ENCODE measurements around the gene SLC39A13.

The SLC39A13 gene

GRCh38 chr11:47400768-47401279, 7.6 kb upstream of the SLC39A13 start:
- DNase-seq (ENCODE audit: insufficient read length, low spot score) (no peak), FAIRE-seq (no peak)

GRCh38 chr11:47403135-47403534, 5.3 kb upstream of the SLC39A13 start:
- FAIRE-seq, result no peak
- DNase-seq (ENCODE audit: insufficient read length, low spot score), result no peak

GRCh38 chr11:47403571-47403970, 4.8 kb upstream of the SLC39A13 start:
- FAIRE-seq (no peak), DNase-seq (ENCODE audit: insufficient read length, low spot score) (no peak)

DNA sequence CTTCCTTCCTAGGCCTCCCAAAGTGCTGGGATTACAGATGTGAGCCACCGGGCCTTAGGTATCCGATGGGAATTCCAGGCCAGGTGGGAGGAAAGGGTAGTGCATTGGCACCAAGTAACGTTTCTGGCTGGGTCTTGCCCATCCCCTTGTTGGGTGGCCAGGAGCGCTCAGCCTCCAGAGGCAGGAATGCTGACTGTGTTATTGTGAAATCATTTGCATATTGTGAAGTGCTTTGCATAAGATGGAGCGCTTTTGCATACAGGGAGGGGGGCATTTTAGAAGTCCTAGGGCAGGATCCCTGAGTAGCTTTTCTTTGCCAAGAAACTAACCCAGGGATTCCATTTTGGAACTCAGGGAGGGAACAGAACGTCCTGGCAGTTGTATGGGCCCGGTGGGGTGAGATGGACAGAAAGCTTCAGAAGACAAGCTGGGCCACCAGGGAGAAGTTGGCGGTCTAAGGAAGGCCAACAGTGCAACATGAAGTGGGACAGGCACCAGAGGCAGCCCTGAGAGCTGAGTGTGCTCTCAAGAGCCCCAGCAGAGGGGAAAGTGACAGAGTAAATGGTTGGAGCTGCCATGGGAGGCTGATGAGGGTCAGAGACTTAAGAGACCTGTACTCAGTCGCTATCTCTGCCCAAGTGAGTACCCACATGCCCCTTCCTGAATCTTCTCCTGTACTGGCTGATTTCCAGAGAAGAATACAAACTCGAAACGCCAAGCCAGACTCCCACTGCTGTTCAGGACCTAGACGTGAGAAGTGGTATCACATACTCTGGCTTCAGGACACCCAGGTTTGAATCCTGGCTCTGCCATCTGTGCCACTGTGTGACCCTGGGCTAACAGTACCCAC, 1.3 kb upstream of the SLC39A13 start:
- no peak for FAIRE-seq
- DNase-seq (ENCODE audit: insufficient read length, low spot score), result no peak

- DNase-seq (ENCODE audit: insufficient read length, low spot score), result peak; percentile 67
- peak; percentile 9 for FAIRE-seq
Observed at GRCh38 chr11:47408598-47409439, 429 bp downstream of the SLC39A13 start.

- no peak for DNase-seq (ENCODE audit: insufficient read length, low spot score)
- no peak for FAIRE-seq
Observed at GRCh38 chr11:47409440-47410369, 1.3 kb downstream of the SLC39A13 start.

DNA sequence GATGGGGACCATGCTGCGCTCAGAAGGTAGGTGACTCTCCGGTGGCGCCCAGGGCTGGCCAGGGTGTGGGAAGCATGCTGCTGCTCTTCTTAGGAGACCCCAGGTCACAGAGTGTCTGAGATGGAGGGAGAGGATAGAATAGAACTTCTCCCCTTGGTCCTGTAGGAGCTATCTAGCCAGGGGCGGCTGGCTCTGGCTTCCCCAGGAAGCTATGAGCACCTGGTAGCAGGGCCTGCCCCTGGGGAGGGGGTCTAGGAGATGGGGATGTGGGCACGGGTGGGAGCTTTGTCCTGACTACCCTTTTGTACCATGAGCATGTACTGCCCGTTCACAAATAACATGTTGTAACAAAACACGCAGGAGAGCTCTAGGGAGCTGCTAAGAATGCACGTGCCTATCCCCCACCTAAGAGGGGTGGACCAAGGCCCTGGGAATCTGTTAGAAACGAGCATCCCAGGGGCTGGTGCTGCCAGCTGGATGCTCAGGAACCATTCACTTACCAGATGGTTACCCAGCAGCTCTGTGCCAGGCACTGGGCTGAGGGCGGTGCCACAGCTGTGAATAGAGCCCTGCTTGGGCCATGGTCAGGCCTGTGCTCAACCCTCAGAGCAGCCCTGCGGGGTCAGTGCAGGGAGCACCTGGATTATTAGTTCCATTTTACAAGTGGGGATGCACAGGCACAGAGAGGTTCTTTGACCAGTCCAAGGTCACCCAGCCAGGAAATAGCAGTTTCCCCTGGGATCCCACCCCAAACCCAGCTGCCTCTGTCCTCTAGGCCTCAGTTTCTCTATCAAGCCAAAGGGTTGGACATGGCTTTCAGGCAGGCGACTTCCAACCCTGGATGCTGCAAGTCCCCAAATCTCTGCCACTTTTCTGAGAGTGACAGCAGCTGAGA, 2.2 kb downstream of the SLC39A13 start:
- DNase-seq (ENCODE audit: insufficient read length, low spot score), result no peak
- no peak for FAIRE-seq

DNA sequence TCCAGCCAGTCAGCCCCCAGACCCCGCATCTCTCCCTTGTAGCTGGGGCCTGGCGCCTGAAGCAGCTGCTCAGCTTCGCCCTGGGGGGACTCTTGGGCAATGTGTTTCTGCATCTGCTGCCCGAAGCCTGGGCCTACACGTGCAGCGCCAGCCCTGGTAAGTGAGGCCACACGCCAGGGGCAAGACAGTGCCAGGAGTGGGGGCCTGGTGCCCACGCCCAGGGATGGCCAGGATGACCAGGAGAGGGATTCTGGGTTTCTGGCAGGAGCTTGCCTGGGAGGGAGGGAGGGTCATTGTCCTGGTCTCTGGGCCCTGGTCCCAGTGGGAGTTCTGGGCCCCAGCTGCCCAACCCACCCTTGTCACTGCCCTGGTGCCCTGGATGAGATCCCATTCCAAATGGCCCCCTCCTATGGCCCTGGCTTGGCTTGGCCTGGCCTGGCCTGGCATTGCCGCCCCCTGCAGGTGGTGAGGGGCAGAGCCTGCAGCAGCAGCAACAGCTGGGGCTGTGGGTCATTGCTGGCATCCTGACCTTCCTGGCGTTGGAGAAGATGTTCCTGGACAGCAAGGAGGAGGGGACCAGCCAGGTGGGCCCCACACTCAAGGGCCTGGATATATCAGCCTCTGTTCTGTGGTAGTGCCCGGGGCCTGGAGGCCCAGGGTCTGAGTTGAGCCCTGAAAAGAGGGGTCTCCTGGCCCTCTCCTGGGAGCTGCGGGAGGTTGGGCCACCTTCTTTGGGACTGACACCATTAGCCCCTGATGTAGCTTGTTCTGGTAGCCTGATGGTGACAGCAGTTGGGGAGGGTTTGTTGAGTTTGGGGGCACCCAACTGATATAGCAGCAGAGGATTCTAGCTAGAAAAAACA, 3.7 kb downstream of the SLC39A13 start:
- DNase-seq (ENCODE audit: insufficient read length, low spot score) (peak; percentile 33), FAIRE-seq (peak; percentile 80)

GRCh38 chr11:47413351-47413750, 5.0 kb downstream of the SLC39A13 start:
- DNase-seq (ENCODE audit: insufficient read length, low spot score), result no peak
- no peak for FAIRE-seq

- FAIRE-seq, result no peak
Observed at GRCh38 chr11:47413908-47414684, 5.7 kb downstream of the SLC39A13 start.

DNA sequence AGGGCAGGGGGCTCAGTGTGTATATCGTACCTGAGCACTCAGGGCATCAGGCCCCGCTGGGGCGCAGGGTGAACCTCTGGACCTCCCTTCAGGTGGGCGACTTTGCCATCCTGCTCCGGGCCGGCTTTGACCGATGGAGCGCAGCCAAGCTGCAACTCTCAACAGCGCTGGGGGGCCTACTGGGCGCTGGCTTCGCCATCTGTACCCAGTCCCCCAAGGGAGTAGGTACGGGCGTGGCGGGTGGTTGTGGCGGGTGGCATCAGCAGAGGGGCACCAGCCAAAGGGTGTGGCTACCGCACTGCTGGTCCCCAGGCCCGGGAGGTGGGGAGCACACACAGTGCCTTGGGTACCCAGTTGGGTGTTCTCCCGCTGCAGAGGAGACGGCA, 6.3 kb downstream of the SLC39A13 start:
- DNase-seq (ENCODE audit: insufficient read length, low spot score) (no peak), FAIRE-seq (no peak)

More at GRCh38 chr11:47413908-47414684, 5.7 kb downstream of the SLC39A13 start:
- no peak for DNase-seq (ENCODE audit: insufficient read length, low spot score)

DNA sequence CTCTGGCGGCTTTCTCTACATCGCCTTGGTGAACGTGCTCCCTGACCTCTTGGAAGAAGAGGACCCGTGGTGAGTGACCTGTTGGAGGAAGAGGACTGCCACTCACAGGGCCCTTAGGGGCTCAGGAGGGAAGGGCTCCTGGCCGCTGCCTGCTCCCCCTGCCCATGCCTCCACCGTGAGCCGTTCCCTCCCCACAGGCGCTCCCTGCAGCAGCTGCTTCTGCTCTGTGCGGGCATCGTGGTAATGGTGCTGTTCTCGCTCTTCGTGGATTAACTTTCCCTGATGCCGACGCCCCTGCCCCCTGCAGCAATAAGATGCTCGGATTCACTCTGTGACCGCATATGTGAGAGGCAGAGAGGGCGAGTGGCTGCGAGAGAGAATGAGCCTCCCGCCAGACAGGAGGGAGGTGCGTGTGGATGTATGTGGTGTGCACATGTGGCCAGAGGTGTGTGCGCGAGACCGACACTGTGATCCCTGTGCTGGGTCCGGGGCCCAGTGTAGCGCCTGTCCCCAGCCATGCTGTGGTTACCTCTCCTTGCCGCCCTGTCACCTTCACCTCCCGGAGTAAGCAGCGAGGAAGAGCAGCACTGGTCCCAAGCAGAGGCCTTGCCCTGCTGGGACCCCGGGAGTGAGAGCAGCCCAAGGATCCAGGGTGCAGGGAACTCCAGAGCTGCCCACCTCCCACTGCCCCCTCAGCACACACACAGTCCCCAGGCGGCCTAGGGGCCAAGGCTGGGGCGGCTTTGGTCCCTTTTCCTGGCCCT, 6.9 kb downstream of the SLC39A13 start:
- FAIRE-seq, result peak; percentile 40
- no peak for DNase-seq (ENCODE audit: insufficient read length, low spot score)

DNA sequence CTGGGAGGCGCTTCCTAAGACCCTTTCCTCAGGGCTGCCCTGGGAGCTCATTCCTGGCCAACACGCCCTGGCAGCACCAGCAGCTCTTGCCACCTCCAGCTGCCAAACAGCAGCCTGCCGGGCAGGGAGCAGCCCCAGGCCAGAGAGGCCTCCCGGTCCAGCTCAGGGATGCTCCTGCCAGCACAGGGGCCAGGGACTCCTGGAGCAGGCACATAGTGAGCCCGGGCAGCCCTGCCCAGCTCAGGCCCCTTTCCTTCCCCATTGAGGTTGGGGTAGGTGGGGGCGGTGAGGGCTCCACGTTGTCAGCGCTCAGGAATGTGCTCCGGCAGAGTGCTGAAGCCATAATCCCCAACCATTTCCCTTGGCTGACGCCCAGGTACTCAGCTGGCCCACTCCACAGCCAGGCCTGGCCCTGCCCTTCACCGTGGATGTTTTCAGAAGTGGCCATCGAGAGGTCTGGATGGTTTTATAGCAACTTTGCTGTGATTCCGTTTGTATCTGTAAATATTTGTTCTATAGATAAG, 7.6 kb downstream of the SLC39A13 start:
- DNase-seq (ENCODE audit: insufficient read length, low spot score) (peak; percentile 94), FAIRE-seq (peak; percentile 96)

- FAIRE-seq (peak; percentile 63), DNase-seq (ENCODE audit: insufficient read length, low spot score) (no peak)
Observed at GRCh38 chr11:47417712-47418111, 9.3 kb downstream of the SLC39A13 start.

- FAIRE-seq, result no peak
- no peak for DNase-seq (ENCODE audit: insufficient read length, low spot score)
Observed at GRCh38 chr11:47418454-47419259, 10.3 kb downstream of the SLC39A13 start.

GRCh38 chr11:47425611-47426010, 17.2 kb downstream of the SLC39A13 start:
- FAIRE-seq, result no peak
- DNase-seq (ENCODE audit: insufficient read length, low spot score), result no peak
